SIG-M5 (cell line): ENCODE results near the gene PLEKHM3.
A peak's percentile ranks its signal among the peaks of the same experiment; 100 is the strongest.
"Not testable (repeated sequence)": the region's sequence is repeated elsewhere in the genome, so short reads cannot be mapped to it uniquely, and the experiment has no call there.

Experiments
- DNase-seq: peaks from one replicate; lab custom pipeline; 2025; lab: John Stamatoyannopoulos, UW

Gene PLEKHM3

DNA sequence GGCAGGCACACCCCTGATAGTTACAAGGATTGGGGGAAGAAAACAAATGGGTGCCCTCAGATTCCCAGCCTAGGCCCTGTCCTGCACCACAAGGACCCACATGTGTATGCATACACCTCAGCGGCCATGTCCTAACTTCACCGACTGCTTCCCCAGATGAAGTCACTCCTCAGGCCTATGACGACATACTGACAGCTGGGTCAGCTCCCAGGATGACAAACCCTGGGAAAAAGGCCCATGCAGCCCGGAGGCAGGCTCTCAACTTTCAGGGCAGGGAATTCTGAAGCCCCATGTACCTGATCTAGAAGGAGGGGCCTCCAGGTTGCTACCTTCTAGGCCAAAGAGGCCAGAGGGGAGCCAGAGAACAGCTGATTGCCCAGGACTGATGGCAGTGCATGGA is 11.0 kb upstream of the PLEKHM3 start:
- no peak for DNase-seq

- no peak for DNase-seq
Measured at GRCh38 chr2:208034503-208035140, 9.3 kb upstream of the PLEKHM3 start.

GRCh38 chr2:208033701-208034502 is 8.6 kb upstream of the PLEKHM3 start:
- DNase-seq = no peak

DNA sequence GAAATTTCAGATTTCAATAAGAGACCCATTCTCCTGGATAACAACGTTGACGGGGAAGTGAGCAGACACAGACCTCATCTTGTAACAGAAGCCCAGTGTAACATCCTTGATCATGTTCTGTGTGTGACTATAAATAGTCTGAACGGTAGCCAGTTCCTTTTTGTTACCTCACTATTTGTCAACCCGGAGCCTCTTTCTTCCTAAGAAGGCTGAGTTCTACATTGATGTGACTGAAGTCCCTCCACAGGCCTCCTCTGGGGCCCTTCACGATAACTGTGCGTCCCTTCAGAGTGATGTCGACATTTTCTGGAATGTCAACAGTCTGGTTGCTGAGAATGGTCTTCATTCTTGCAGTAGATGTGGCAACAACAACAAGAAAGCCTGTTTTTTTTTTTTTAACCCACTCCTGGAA is 6.3 kb upstream of the PLEKHM3 start:
- DNase-seq = peak; percentile 93

DNA sequence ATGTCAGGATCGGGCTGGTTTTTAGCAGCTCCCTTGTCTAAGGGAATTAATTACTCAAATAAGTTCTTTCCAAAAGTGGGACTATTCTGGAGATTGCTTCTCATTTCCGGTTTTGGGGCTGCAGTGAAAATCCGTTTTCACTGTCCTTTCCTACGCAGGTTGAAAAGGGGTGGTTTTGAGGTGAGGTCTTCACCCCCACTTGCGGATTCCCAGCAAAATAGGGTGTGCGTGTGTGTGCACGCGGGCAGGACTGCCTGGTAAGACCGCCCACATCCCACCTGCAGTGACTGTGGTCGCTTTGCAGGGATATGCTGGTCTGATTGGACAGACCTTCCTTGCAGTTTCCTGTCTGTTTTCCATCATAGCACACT is 472 bp upstream of the PLEKHM3 start:
- DNase-seq = no peak

GRCh38 chr2:208024091-208024490 is 1.2 kb downstream of the PLEKHM3 start:
- DNase-seq = no peak

DNA sequence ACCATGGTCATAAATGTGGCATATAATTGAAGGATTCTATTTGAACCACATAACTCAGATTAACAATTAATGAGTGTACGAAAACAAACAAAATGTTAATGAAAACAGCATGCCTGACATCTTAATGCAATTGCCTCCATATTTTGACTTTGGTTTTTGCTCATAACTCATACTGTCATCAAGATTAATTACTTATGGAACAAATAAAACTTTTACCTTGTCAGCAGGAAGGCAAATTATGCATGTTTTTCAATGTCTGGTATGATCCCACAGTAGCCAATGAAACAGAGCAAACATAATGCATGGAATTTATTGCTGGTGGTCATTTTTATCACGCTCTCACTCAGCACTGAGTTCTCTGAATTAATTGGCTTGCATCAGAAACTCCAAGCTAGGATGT is 5.1 kb downstream of the PLEKHM3 start:
- no peak for DNase-seq

GRCh38 chr2:208018124-208018712 is 7.1 kb downstream of the PLEKHM3 start:
- not testable (repeated sequence) for DNase-seq

- DNase-seq = no peak
Measured at GRCh38 chr2:208017721-208018120, 7.6 kb downstream of the PLEKHM3 start.

- no peak for DNase-seq
Measured at GRCh38 chr2:208015475-208015874, 9.9 kb downstream of the PLEKHM3 start.

GRCh38 chr2:208013285-208014178 is 11.8 kb downstream of the PLEKHM3 start:
- DNase-seq = no peak

- DNase-seq = no peak
Measured at GRCh38 chr2:208012449-208012848, 12.9 kb downstream of the PLEKHM3 start.

DNA sequence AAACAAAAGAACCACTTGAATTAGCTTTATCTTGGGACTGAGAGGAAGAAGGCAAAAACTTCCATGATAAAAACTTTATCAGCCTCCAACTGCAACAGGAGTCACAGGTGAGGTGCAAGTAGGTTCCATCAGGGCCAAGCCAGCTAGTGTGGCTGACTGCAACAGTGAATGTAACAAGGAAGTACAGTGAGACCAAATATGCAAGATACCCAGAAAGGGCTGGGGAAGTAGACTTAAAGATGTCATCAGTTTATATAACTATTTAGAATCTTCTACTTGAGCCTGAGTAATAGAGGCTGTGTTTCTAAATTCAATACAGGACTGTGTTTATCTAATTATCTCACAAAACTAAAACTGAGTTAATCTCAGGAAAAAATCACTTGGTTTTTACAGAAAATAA is 14.8 kb downstream of the PLEKHM3 start:
- DNase-seq = no peak

GRCh38 chr2:208006833-208007232 is 18.5 kb downstream of the PLEKHM3 start:
- DNase-seq = no peak

GRCh38 chr2:208006337-208006736 is 19.0 kb downstream of the PLEKHM3 start:
- DNase-seq = no peak

GRCh38 chr2:208001924-208002323 is 23.4 kb downstream of the PLEKHM3 start:
- no peak for DNase-seq

DNA sequence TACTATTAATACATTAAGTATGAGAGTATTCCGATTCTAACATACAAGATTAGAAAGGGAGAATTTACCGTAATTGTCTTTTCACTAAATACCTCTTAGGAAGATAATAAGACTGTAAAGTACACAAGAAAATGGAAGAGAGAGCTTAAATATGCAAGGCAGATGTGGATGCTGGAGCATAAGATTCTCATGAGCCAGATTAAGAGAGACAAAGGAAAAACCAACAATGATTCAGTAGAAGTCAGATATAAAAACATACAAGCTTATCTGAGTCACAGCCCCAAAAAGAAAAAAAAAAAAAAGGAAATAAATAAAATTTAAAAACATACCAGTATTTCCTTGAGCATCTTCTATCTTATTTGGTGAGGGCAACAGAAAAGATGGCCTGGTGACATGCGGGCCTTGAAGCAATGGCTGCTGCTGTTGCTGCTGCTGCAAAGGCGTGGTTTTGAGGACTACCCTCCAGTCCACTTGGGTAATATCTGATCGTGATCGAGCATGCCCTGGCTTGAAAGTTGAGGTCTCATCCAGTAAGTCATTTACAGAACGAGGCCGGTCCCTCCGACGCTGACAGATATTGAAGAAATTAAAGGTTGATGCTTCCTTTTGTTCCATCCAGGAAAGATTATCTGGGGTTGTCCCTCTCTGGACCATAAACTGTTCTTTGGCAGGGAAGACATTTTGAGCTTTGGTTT is 24.5 kb downstream of the PLEKHM3 start:
- DNase-seq = no peak

DNA sequence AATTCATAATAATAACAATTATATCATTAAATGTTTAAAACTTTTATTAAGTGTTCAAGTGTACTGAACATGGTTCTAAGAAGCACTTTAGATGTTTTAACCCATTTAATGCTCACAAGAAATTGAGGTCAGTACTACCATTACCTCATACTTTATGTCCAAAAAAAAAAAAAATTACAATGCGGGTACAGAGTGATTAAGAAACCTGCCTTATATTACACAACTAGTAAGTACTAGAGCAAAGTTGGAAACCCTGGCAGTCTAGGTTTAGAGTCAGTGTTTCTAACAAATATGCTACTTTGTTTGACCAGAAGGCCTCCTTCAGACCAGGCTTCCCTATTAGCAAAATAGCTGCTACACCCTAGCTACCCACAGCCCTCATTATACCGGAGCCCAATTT is 28.5 kb downstream of the PLEKHM3 start:
- DNase-seq = no peak

DNA sequence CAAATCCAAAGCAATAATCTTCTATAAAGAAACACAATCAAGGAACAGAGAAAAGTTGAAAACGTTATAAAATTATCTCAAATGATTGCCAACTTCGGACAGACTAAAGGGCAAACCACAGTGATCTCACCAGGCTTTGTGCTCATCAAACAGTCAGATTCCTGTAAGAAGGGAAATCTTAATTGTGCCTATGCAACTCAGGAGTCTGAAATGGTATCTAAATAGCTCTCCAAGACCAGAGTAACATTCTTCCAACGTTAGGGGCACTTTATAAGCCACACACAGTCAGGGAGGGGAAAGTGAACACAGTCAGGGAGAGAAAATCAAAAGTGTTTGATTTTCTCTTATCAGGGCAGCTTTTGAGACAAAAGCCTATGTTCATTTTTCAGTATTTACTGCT is 29.4 kb downstream of the PLEKHM3 start:
- no peak for DNase-seq

DNA sequence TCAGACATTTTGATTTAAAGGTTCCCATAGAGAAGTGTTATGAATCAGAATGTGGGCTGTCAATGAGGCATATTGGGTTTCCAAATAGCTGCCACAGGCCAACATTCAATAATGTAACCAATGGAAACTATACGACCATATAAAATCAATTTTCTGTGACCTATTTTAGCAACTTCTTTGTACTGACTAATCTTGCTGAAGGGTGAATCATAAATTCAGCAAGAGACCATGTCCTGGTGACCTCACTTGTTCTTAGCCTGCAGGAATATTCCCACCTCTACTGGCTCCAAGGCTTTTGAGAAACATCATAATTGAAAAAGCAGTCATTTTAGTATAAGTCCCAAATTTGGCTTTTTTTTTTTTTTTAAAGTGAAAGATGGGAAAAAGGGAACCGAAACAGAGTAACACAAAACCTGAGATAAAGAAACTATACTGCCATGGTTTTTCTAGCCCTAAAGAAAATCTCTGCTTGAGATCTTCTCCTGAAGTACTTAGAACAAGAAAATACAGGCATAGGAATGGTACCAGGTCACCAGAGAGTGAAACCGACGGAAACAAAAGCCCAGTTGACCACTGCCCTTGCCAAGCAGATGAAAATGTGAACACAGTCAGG is 32.1 kb downstream of the PLEKHM3 start:
- no peak for DNase-seq

DNA sequence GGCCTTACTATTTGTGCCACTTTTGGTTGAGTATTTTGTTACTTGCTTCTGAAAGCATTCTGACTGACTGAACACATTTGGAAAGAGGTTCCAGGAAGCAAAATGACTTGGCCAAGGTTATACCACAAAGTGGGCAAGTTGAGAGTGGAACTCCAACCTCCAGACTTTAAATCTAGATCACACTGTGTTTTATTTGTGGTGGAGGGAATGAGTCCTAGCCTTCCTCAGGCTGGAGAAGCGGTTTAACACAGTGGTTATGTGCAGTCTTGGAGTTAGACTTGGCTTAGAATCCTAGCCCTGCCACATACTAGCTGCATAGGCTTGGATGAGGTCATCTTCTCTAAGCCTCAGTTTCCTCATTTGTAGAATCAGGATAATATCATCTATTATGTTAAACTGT is 33.4 kb downstream of the PLEKHM3 start:
- DNase-seq = no peak
